ENCODE results near the gene SORCS2.

Gene SORCS2

DNA sequence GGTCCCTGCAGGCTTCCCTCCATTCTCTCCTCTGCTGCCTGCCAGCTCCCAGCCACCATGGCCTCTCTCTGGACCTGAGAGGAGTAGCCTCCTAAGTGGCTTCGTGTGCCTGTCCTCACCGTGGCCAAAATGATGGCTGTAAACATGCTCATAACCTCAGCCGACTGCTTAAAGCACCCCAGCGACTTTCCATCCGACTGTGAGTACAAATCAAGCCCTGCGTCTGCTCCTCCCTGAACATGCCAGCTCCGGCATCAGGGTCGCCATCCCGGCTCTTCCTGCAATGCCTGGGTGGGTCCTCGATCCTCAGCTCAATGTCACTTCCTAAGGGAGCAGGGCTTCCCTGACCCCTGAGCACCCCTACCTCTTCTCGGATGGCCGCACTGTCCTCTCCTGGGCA lies 3.3 kb upstream of the SORCS2 start:
- Mint-ChIP-seq H3K4me1 (no peaks in the 10 kb centered on the region), H3K27me3 (peaks cover 71% of the 10 kb centered on the region), H3K9me3 (no peaks in the 10 kb centered on the region), H3K27ac (no peak overlapping the region), H3K4me3 (no peak overlapping the region)
- ATAC-seq (no peak), DNase-seq (no peak)

DNA sequence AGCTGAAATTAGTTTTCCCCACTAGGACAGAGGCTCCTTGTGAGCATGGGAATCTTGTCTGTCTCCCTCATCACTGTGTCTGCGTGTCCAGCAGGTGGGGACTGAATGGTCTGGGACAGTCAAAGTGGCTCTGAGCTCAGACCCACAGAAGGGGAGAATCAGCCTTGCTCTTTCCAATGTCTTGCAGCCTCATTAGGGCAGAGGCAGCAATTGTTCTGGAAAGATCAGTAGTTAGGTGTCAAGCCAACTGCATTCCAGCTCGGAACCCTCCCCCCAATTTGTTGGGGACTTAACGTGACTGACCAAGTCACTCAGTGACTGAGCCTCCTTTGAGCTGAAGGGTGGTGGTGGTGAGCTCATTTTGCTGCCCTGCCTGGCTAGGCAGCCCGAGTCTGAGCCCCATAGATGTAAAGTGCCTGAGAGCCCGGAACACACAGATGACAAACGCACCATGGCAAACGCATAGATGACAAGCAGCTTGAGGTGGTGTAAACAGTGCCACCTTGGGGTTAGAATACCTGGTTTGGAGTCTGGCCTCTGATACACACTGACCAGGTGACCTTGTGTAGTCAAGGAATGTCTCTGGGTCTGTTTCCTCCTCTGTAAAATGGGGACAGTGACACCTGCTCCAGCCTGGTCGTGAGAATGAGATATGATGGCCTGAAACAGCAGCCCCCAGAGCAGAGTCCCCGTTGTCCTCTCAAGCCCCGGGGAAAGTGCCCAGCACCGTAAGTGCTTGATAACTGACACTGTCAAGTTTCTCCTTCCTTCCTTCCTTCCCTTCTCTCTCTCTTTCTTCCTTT lies 2.7 kb upstream of the SORCS2 start:
- Mint-ChIP-seq H3K27ac (peak overlapping the region in 1 of 2 donors; percentile 3), H3K27me3 (peaks cover 78% of the 10 kb centered on the region), H3K9me3 (no peaks in the 10 kb centered on the region), H3K4me3 (no peak overlapping the region), H3K4me1 (no peaks in the 10 kb centered on the region)
- ATAC-seq (no peak), DNase-seq (no peak)

DNA sequence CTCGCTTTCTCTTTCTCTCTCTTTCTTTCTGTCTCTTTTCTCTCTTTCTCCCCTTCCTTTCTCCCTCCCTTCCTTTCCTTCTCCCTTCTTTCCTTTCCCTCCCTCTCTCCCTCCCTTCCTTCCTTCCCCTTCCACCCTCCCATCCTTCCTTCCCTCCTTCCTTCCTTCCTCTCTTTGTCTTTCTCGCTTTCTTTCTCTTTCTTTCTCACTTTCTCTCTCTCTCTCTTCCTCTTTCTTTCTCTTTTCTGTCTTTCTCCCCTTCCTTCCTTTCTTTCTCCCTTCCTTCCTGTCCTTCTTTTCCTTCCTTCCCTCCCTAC lies 2.1 kb upstream of the SORCS2 start:
- ATAC-seq (no peak), DNase-seq (no peak)
- Mint-ChIP-seq H3K27me3 (peaks cover 83% of the 10 kb centered on the region), H3K9me3 (no peaks in the 10 kb centered on the region), H3K4me3 (no peak overlapping the region), H3K4me1 (no peaks in the 10 kb centered on the region), H3K27ac (peak overlapping the region in 1 of 2 donors; percentile 3)

DNA sequence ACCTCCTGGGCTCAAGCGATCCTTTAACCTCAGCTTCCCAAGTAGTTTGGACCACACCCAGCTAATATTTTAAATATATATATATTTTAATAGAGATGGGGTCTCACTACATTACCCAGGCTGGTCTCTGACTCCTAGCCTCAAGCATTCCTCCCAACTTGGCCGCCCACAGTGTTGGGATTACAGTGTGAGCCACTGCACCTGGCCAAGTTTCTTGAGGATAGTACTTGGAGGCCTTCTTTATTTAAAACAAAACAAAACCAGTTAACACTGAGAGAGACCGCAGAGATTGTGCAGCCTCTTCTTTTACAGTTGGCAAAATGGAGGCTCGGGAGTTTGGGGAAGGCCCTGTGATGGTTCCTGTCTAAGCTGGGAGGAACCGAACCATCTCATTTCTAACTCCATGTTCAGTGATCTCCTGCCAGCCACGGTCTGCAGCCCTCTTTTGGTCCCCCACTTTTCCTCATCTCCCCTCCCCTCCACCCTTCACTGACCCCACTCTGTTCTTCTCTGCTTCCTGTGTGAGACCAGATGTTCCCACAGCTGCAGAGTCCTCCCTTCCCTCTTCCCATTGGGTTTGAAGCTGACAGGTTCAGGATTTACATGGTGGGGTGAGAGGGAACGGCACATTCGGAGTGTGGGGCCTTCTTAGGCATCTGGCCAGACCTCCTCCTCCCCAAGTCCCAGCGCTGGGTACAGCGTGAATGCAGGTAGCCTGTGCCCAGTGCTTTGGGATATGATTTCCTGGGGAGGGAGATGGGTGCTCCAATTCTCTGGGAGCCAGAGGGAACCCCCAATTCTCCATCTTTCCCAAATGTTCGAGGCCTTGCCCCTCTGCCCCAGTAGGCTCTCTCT lies 1.4 kb upstream of the SORCS2 start:
- H3K4me1 Mint-ChIP-seq, result no peaks in the 10 kb centered on the region
- DNase-seq, result no peak
- no peak overlapping the region for H3K27ac Mint-ChIP-seq
- peaks cover 90% of the 10 kb centered on the region for H3K27me3 Mint-ChIP-seq
- no peak overlapping the region for H3K4me3 Mint-ChIP-seq
- ATAC-seq, result no peak
- H3K9me3 Mint-ChIP-seq, result no peaks in the 10 kb centered on the region

DNA sequence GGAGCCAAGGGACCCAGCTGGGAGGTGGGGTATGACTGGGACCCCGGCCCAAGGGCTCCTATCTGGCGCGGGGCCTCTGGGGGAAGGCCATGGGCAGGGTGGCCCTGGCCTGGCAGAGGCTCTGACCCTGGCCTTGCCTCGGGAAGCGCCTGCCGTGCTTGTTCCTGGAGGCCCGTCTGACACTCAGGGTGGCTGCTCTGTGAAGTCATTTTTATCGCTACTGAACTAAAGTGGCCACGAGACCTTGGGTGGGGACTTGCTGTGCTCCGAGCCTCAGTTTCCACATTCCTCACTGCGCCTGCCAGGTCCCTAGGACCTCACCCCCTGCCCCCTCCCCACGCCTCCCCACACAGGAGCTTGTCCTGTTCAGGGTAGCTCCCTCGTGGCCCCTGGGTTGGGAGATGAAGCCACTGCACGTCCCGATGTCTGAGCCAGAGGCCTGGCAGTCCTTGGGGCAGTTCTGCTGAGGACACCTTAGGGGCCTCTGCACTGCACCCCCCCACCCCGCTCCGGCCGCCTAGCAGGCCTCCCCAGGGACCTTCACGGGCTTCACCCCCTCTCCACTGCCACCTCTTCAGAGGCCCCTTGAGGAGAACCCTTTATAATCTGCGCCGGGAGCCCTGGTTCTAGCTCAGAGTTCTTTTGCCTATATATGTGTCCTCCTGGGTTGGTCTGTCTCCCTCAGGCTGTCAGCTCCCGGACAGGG lies 639 bp upstream of the SORCS2 start:
- Mint-ChIP-seq H3K27ac (no peak overlapping the region), H3K4me3 (peak overlapping the region in 1 of 2 donors; percentile 64), H3K9me3 (no peaks in the 10 kb centered on the region), H3K27me3 (peaks cover 93% of the 10 kb centered on the region), H3K4me1 (no peaks in the 10 kb centered on the region)
- no peak for ATAC-seq
- no peak for DNase-seq

DNA sequence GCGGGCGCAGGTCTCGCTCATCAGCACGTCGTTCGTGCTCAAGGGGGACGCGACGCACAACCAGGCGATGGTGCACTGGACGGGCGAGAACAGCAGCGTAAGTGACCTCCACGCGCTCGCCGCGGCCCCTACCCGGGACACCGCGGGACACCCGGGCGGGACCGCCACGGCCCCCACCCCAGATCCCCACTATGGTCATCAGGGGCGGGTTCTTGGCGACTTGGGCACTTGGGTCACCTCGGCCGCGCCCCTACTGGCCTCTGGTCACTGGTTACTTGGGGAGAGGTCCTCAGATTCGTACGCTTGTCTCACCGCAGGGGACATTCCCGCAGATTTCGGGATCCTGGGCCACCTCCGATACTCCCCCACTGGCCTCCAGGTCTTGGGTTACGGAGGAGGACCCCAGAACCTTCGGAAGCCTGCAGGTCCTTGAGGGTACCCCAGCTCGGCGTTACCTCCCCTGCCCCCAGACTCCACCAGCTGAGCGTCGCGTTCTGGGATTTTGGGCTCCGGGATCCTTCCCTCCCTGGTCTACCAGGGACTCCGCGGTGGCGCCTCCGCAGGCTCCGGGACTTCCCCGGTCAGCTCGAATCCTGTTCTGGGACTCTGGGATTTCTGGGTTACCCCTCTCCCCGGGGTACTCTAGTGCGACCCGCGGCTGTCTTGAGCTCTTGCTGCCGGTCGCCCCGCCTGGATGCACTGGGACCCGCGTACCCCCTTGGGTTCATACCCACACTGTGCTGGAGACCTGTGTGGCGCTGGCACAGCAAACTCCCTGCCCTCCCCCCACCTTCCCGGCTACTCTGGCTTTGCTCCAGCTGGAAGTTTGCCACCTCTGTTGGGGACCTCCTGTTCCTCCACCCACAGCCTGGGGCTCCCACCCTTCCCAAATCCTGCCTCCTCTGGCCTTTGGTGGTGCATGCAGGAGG lies 956 bp downstream of the SORCS2 start:
- H3K4me3 Mint-ChIP-seq, result peak overlapping the region in 1 of 2 donors; percentile 45

DNA sequence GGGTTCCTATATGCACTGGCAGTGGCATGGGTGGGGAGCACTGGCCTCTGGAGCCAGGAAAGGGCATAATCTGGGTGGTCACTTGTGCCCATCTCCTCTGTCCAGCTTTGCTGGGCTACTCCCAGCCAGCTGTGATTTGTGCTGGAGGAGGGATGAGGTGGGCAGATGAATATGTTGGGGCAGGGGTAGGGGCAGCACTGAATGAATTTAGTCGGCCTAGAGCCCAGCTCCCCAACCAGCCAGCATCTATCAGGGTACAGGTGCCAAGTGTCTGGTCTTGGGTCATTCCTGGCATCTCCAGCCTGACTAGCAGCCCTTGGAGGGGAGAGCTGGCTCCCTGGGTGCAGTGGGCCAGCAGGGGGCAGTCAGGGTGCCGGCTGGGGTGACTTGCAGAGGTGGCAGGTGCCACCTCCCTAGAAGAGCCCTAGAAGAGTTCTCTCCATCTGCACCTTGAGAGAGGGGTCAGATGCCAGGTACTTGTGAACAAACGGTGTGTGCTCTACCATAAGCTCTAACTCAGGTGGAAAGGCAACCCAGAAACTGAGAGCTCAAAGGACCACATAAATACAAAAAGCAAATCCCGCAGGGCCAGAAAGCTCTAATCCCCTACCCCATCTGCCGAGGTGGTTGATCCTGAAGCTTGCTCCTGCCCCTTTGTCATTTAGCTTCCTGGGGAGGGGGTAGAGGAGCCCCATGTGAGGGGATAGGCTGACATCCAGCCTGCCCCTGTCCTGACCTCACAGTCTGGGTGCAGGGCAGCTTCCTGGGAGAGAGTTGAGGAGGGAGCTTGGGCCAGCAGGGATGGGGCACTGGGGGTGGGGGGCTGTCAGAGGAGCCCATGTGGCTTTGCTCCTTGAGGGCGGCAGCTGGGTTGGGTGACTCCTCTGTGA lies 2.2 kb downstream of the SORCS2 start:
- H3K4me3 Mint-ChIP-seq, result no peak overlapping the region
- peaks cover 96% of the 10 kb centered on the region for H3K27me3 Mint-ChIP-seq
- DNase-seq (peak in 1 of 2 donors; percentile 26), ATAC-seq (no peak)
- H3K27ac Mint-ChIP-seq, result no peak overlapping the region
- no peaks in the 10 kb centered on the region for H3K9me3 Mint-ChIP-seq
- no peaks in the 10 kb centered on the region for H3K4me1 Mint-ChIP-seq

More for the DNA sequence above, 956 bp downstream of the SORCS2 start:
- H3K4me1 Mint-ChIP-seq, result no peaks in the 10 kb centered on the region
- no peak for ATAC-seq
- DNase-seq, result no peak
- no peaks in the 10 kb centered on the region for H3K9me3 Mint-ChIP-seq
- H3K27me3 Mint-ChIP-seq, result peaks cover 95% of the 10 kb centered on the region
- no peak overlapping the region for H3K27ac Mint-ChIP-seq

DNA sequence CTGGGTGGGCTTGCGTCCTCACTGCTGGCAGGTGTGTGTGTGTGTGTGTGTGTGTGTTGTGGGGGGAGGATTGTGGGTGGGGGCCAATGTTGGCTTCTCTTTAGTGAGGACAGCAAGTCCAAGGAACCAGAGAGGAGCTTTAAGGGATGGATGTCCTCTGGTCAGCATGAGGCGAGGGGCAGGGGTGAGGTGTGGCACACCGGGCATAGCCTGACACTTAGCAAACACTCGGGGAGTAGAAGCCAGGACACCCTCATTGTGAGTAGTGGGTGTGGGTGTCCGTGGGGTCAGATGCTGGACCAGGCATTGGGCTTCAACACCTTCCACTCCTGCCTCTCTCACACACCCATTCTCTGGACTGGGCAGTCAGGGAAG lies 2.8 kb downstream of the SORCS2 start:
- no peak for DNase-seq
- H3K4me1 Mint-ChIP-seq, result no peaks in the 10 kb centered on the region
- no peaks in the 10 kb centered on the region for H3K9me3 Mint-ChIP-seq
- H3K27ac Mint-ChIP-seq, result no peak overlapping the region
- no peak for ATAC-seq
- H3K27me3 Mint-ChIP-seq, result peaks cover 92% of the 10 kb centered on the region
- no peak overlapping the region for H3K4me3 Mint-ChIP-seq

DNA sequence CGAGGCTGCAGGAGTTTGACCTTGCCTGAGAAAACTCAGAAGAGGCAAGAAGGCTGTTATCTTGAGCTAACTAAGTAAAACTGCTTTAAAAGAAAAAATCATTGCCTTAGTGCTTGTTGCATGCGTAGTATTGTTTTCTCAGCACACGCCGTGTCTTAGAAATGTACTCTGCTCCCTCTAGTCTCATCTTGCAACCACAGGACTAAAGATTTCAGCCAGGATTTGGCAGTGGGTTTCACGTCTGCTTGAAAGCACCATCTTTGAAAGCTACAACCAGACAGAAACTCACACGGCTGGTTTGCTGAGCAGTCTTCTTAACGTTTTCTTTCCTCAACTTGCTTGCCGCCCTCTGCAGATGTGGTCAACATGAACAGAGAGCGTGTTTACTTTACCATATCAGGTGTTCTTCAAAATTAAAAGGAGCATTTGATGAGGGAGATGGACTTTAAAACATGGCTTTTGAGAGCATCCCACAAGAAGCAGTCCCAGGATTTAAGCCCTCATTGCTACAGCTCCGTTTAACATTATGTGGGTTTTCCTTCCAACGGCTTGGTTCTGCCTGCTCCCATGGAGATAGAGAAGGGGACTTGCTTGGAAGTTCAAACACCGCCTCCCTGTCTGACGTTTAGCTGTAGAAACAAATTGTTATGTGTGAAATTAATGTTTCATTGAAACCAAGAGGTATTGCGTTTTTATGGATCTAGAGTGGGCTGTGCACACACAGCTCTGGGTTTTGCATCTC lies 3.4 kb downstream of the SORCS2 start:
- ATAC-seq, result no peak
- DNase-seq, result no peak
- no peak overlapping the region for H3K4me3 Mint-ChIP-seq
- peaks cover 92% of the 10 kb centered on the region for H3K27me3 Mint-ChIP-seq
- no peak overlapping the region for H3K27ac Mint-ChIP-seq
- H3K9me3 Mint-ChIP-seq, result no peaks in the 10 kb centered on the region
- no peaks in the 10 kb centered on the region for H3K4me1 Mint-ChIP-seq

DNA sequence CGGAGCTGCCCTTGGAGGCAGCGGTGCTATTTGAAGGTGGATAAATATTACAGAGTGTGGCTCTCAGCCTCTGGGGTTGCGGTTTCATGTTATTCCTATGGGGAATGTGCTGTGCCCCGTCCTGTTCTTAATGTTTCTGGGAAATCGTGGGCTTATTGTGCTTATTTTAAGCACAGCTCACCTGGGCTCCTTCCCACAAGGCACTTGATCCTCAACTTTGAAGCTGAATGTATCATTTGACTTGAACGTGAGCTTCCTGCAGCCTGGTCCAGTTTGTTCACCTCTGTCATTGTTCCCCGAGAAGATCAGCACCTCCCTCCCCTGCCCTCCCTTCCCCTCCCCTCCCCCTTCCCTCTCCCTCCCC lies 3.9 kb downstream of the SORCS2 start:
- ATAC-seq, result no peak
- DNase-seq, result no peak
- no peak overlapping the region for H3K4me3 Mint-ChIP-seq
- H3K4me1 Mint-ChIP-seq, result no peaks in the 10 kb centered on the region
- H3K27ac Mint-ChIP-seq, result no peak overlapping the region
- peaks cover 92% of the 10 kb centered on the region for H3K27me3 Mint-ChIP-seq
- no peaks in the 10 kb centered on the region for H3K9me3 Mint-ChIP-seq

DNA sequence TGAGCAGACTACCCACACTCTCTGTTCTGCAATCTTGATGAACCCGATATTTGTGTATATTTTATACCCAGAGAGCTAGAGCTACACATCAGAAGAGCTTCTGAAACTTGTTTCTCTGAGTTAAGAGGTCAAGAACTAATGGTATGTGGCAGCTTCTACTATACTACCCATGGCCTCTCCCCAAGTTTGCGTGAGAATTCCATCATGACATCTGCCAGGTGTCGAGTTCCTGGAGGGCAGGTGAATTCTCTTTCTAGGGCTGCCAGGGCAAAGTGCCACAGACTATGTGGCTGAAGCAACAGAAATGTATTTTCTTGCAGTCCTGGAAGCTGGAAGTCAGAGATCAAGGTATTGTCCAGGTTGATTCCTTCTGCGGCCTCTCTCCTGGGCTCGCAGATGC lies 4.4 kb downstream of the SORCS2 start:
- Mint-ChIP-seq H3K27ac (no peak overlapping the region), H3K4me1 (no peaks in the 10 kb centered on the region), H3K4me3 (no peak overlapping the region), H3K9me3 (no peaks in the 10 kb centered on the region), H3K27me3 (peaks cover 92% of the 10 kb centered on the region)
- ATAC-seq, result no peak
- no peak for DNase-seq

DNA sequence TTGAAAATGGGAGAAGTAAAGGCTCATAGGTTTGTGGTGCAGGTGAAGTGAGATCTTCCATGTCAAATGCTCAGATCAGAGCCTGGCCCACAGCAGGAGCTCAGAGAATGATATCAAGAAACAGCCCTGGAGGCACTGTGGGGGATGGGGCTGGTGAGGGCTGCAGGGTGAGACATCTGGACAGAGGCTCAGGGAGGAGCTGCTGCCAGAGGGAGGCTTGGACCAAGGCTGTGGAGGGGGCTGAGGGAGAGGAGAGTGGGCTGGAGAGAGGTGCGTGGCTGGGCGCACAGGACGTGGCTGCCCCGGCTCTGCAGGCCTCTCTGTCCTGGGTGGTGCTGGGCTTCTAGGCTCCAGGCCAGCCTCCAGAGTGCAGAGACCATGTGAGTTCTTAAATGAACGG lies 5.6 kb downstream of the SORCS2 start:
- no peak overlapping the region for H3K4me3 Mint-ChIP-seq
- peaks cover 95% of the 10 kb centered on the region for H3K27me3 Mint-ChIP-seq
- no peaks in the 10 kb centered on the region for H3K4me1 Mint-ChIP-seq
- no peak for ATAC-seq
- DNase-seq, result no peak
- H3K9me3 Mint-ChIP-seq, result no peaks in the 10 kb centered on the region
- no peak overlapping the region for H3K27ac Mint-ChIP-seq

DNA sequence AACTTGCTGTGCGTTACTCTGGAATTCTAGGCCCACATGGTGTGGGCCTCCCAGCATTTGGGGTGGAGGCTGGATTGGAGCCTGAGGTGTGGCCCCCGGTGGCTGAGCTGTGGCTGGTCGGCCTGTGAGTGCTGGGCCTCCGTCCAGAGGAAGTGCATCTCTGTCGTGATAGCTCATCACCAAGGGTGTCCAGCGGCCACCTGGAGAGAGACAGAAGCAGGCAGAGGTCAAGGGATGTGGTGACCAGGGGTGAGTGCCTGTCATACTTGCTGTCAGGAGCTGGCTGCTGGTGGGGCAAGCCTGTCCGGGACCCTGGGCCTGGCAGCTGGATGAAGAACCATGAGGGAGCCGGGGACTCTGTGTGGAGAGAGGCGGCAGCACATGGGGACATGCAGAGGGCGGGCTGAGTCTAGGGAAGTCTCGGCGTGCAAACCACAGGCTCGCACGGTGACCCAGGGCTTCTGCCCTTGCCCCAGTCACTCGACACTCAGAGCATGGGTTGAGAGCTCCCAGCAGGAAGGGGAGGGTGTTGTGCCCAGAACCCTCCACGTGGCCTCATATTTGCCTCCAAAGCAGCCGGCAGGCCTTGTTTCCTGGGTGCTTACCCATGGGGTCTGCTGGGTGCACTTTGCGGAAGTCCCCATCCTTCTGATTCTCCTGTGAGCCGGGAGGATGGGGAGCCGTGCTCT lies 6.2 kb downstream of the SORCS2 start:
- Mint-ChIP-seq H3K4me1 (no peaks in the 10 kb centered on the region), H3K27me3 (peaks cover 88% of the 10 kb centered on the region), H3K27ac (no peak overlapping the region), H3K4me3 (no peak overlapping the region), H3K9me3 (no peaks in the 10 kb centered on the region)
- no peak for ATAC-seq
- DNase-seq, result no peak

Data from stimulated activated naive CD8-positive, alpha-beta T cell treated with anti-CD3 and anti-CD28 coated beads, Interleukin-15, amount 100 ng/mL, for 72 hours (primary cell).